Activated CD4-positive, alpha-beta T cell treated with anti-CD3 and anti-CD28 coated beads for 36 hours (primary cell): ENCODE measurements around the gene TDP2. TPM values are rescaled to one million over a fixed set of nuclear protein-coding genes. Genes with fewer than 3 reads are reported as not detected.

Experiments
- ATAC-seq: fragments of 200-7000 bp; cut with Tn5 transposase; one replicate; pipeline ENCODE4 v1.10.0; 2021; ENCODE audit warnings: mild to moderate bottlenecking, moderate library complexity
- CTCF ChIA-PET: fragments of 350-600 bp; sonication (Branson Sonifier 250); formaldehyde crosslinking; loops from one replicate; lab custom pipeline; 2021; ENCODE audit warnings: antibody characterized with exemption; lab: Charles Lee
- POLR2A ChIA-PET: fragments of 350-600 bp; sonication (Branson Sonifier 250); formaldehyde crosslinking; loops from one replicate; lab custom pipeline; 2021; ENCODE audit warnings: antibody characterized with exemption, inconsistent platforms; lab: Charles Lee
- DNase-seq: peaks from one replicate; pipeline ENCODE4 v3.0.0-alpha.2; 2020
- H3K27ac Mint-ChIP-seq: one replicate; pipeline ENCODE4 v1.8.0; 2021; ENCODE audit warnings: mixed read lengths
- H3K27me3 Mint-ChIP-seq: one replicate; pipeline ENCODE4 v1.8.0; 2021; ENCODE audit warnings: mixed read lengths
- H3K36me3 Mint-ChIP-seq: one replicate; pipeline ENCODE4 v1.8.0; 2021; ENCODE audit warnings: low read depth, mixed read lengths
- H3K4me1 Mint-ChIP-seq: one replicate; pipeline ENCODE4 v1.8.0; 2021; ENCODE audit warnings: mixed read lengths
- H3K4me3 Mint-ChIP-seq: one replicate; pipeline ENCODE4 v1.8.0; 2021; ENCODE audit warnings: mild to moderate bottlenecking, moderate library complexity, mixed read lengths
- H3K9me3 Mint-ChIP-seq: one replicate; pipeline ENCODE4 v1.8.0; 2021; ENCODE audit warnings: low read depth, mixed read lengths
- intact Hi-C, 2 experiments: fragments of 100-400 bp; cut with DNase I in 1 of 2; cut with micrococcal nuclease in 1 of 2; formaldehyde crosslinking; loops; one replicate each; pipeline versions ENCODE4 v1.14.2 to v1.15.1; 2022 to 2024; cut with DNase I, micrococcal nuclease
- total RNA-seq, 2 experiments: library from RNA; stranded (reverse); gene quantifications; one replicate each; pipeline ENCODE4 v1.2.3, GENCODE V29; 2021

TDP2 gene
- total RNA-seq, 2 experiments from 2014 or later, result 41.4 to 45.4 TPM

DNA sequence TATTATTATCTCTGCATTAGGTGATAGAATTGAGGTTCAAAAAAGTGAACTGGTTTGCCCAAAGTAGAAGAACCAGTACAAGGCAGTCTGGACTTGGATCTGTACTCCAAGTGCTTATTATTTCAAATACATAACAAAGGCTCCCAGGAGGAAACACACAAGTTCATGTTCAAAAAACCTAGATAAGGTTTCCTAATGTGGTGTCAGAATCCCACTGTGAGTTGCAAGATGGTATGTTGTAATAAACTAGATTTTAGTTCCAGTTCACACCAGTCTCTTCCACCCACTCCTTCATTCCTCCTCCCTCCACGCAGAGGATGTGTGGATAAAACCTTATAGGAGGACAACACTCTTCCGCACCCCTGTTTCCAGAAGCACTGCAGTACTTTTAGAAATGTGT, 63.5 kb downstream of the TDP2 start:
- intact Hi-C loops, result no loop called here
- Mint-ChIP-seq H3K27me3 (no peaks in the 10 kb centered on the region), H3K27ac (no peak overlapping the region), H3K36me3 (no peaks in the 10 kb centered on the region), H3K9me3 (no peaks in the 10 kb centered on the region), H3K4me3 (no peak overlapping the region), H3K4me1 (no peaks in the 10 kb centered on the region)
- DNase-seq (no peak), ATAC-seq (no peak)
- CTCF ChIA-PET, result no interaction called here
- POLR2A ChIA-PET, result no interaction called here

DNA sequence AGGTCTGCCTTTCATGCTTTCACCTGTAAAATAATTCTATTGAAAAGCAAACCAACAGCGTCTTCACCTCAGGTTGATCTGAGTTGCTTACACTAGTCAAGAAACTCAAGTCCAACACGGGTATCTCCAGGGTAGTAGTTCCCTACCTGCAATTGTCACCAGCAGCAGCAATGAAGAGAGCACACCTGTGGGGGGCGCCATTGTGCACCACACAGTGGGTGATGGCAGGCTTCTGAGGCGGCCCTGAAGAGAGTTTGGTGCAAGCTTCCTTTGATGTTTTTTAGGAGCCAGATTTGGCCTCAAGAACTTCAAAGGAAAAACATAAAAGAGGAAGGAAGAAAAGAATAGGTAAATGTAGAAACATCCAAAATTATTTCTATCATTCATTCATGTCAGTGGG, 65.8 kb downstream of the TDP2 start:
- ATAC-seq (peak; percentile 26), DNase-seq (peak; percentile 50)
- H3K27me3 Mint-ChIP-seq, result no peaks in the 10 kb centered on the region
- ChIA-PET CTCF (interaction anchor here (0.5 to 1.8 kb wide), 2 partner anchors 19 to 541 kb away, joined by 3 to 7 read pairs; no protein-coding TSS in a partner anchor), POLR2A (no interaction called here)
- H3K27ac Mint-ChIP-seq, result no peak overlapping the region
- intact Hi-C loops, result no loop called here
- H3K4me3 Mint-ChIP-seq, result no peak overlapping the region
- no peaks in the 10 kb centered on the region for H3K36me3 Mint-ChIP-seq
- H3K9me3 Mint-ChIP-seq, result no peaks in the 10 kb centered on the region
- no peaks in the 10 kb centered on the region for H3K4me1 Mint-ChIP-seq

Other genes starting within 250 kb of the TDP2 start
- under 1 TPM; 0.62 to 0.67 TPM for gene GPLD1, start 177.3 kb downstream of the TDP2 start, total RNA-seq
- 10 to 100 TPM; 16.5 to 18.8 TPM for gene ALDH5A1, start 171.9 kb downstream of the TDP2 start, total RNA-seq
- under 1 TPM; 0.09 TPM for gene KIAA0319, start 20.7 kb downstream of the TDP2 start, total RNA-seq
- 10 to 100 TPM; 37.3 to 47.9 TPM for gene ACOT13, start 178 bp upstream of the TDP2 start, total RNA-seq
- gene C6orf62, start 52.3 kb upstream of the TDP2 start, total RNA-seq, result 100 to 1,000 TPM; 141 to 147 TPM
- 10 to 100 TPM; 74.0 to 76.1 TPM for gene GMNN, start 108.0 kb upstream of the TDP2 start, total RNA-seq
- gene ARMH2, start 132.0 kb upstream of the TDP2 start, total RNA-seq, result not detected